Skin epidermis (tissue), 12 donors: ENCODE data around the gene EPB41L3.
A peak's percentile ranks its signal among the peaks of the same experiment; 100 is the strongest.
"Not testable (repeated sequence)": the region's sequence is repeated elsewhere in the genome, so short reads cannot be mapped to it uniquely, and the experiment has no call there.

Source experiments
- H3K27ac ChIP-seq, 21 experiments: fragments of 200-600 bp; sonication (generic) in 11 of 21; one replicate each; pipeline ENCODE4 v1.5.0; 2020; ENCODE audit warnings: mild to moderate bottlenecking in 3 of 21, inconsistent platforms in 2 of 21, moderate library complexity in 2 of 21
- H3K4me3 ChIP-seq, 7 experiments: fragments of 200-600 bp; sonication (generic) in 2 of 7; one replicate each; pipeline ENCODE4 v1.5.0; 2020; ENCODE audit warnings: inconsistent platforms in 2 of 7, mild to moderate bottlenecking in 2 of 7, moderate library complexity in 1 of 7

The EPB41L3 gene

GRCh38 chr18:5506174-5506573 is 37.6 kb downstream of the EPB41L3 start:
- no peak overlapping the region for H3K27ac ChIP-seq

GRCh38 chr18:5503740-5504139 is 40.1 kb downstream of the EPB41L3 start:
- no peak overlapping the region for H3K4me3 ChIP-seq
- no peak overlapping the region for H3K27ac ChIP-seq

More at GRCh38 chr18:5506174-5506573, 37.6 kb downstream of the EPB41L3 start:
- no peak overlapping the region for H3K4me3 ChIP-seq

DNA sequence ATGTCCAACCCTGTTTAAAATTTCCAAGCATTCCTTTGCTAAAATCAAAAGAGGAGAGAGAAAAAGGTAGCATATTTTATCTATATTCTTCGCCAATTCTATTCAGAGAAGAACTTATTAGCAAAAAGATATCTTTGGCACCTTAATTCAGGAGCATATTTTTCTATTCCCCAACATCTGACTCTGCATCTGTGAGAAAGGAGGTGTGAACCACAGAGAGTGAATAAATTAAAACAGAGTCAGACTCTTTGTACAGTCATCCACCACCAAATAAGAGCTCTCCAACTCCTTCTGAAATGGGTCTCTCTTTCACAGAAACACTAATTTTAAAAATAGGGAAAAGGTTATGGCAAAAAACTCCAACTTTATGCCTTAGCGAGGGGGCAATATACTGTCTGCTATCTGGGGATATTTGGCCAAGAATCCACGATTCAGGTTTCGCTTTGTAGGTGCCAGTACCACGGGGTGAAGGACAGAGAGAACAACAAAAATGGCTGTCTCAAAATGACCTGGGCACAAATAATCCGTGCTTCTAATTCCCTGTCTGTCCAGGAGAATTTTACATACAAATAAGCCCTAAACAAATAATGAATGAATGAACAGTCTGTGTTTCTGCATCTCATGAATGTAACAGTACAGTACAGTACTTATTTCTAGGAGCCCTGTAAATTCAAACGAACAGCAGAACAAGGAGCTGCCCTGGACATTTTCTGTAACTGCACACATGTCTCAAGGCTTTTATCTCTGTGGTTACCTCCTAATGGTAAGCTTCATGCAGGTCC is 43.4 kb downstream of the EPB41L3 start:
- H3K4me3 ChIP-seq: no peak overlapping the region

GRCh38 chr18:5498452-5498851 is 45.3 kb downstream of the EPB41L3 start:
- no peak overlapping the region for H3K27ac ChIP-seq
- H3K4me3 ChIP-seq: no peak overlapping the region

More for the DNA sequence above, 43.4 kb downstream of the EPB41L3 start:
- H3K27ac ChIP-seq: no peak overlapping the region

DNA sequence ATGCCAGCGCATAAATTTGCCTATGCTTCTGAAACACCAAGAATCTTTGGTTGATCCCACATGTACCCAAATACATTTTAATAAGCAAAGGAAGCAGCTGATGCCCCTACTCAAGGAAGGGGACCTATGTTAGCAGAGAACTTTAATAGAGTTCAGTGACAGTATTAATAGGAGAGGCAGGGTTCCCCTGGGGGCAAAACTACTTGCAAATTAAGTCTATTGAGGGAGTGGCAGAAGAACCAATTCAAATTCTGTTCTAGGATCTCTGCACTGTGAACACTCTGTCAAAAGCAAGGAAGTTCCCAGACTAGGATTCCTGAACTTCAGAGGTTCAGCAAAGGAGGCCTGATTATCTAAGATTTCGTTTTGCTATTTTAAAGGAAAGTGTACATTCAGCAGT is 47.5 kb downstream of the EPB41L3 start:
- no peak overlapping the region for H3K4me3 ChIP-seq
- H3K27ac ChIP-seq: no peak overlapping the region

GRCh38 chr18:5490753-5491480 is 52.9 kb downstream of the EPB41L3 start:
- H3K4me3 ChIP-seq: no peak overlapping the region
- H3K27ac ChIP-seq: no peak overlapping the region

DNA sequence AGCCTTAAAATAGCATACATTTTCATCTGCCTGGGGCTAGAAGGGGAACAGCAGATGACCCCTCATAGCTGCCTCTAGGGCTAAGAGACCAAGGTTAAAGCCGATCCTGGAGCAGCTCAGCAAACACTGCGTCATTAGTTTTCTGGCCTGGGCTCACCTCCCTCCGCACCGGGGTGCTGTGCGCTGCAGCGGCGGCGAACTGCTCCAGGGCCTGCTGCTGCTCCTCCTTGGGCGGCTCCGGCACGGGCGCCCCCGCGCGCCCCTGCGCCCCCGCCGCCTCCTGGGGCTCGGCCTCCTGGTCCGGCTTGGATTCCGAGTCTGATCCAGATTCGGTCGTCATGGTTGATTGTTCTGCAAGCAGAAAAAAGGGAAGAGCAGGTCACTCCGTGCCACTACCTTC is 55.0 kb downstream of the EPB41L3 start:
- no peak overlapping the region for H3K27ac ChIP-seq
- H3K4me3 ChIP-seq: no peak overlapping the region

DNA sequence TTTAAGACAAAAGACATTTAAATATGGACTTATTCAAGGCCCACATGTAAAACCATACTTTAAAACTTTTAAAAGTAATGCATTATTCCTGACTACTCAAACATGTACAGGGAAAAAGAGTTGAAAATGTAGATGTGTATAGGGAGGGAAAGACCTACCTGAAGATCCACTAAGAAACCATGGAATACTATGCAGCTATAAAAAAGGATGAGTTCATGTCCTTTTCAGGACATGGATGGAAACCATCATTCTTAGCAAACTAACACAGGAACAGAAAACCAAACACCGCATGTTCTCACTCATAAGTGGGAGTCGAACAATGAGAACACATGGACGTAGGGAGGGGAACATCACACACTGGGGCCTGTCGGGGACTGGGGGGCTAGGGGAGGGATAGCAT is 55.8 kb downstream of the EPB41L3 start:
- H3K4me3 ChIP-seq, H3K27ac ChIP-seq: not testable (repeated sequence)

DNA sequence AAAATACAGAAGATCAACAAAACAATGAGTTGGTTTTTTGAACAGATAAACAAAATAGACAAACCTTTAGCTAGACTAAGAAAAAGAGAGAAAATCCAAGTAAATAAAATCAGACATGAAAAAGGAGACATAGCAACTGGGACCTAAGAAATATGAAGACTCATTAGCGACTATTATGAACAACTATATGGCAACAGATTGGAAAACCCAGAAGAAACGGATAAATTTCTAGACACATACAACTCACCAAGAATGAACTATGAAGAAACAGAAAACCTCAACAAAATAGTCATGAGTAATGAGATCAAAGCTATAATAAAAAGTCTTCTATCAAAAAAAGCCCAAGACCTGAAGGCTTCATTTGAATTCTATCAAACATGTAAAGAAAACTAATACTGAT is 59.3 kb downstream of the EPB41L3 start:
- Histone ChIP-seq H3K27ac (no peak overlapping the region), H3K4me3 (no peak overlapping the region)

DNA sequence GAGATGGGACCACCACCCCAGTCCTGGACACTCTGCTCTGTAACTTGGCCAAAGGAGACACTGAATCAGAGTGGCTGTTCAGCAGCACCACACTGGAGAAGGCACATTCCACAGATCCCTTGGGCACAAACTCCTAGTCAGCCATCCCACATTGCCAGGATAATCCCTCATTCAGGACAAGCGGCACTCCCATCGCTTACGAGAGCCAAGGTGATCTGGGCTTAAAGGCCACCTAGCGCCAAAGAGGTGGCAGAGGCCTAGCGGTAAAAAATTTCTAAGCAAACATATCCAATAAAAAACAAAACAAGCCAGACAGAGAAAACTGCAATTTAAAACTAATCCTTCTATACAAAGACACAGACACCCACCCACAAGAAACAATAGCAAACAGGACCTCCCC is 62.2 kb downstream of the EPB41L3 start:
- H3K27ac ChIP-seq: no peak overlapping the region

DNA sequence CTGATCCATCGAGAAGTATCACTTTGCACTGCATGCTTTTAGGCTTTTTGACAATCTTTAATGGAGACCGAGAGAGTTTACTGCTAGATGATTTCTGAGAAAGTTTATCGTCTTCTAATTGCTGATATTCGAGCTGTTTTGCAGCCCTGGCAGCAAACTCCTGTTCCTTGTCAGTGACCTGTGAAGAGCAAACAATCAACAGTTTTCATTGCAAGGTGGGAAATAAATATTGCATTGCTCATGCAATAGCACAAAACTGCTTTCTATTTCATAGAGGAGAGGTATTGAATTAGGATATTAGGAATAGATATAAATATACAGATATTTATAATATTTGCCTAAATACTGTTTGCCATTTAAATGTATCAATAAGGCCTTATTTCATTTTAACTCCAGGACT is 65.5 kb downstream of the EPB41L3 start:
- H3K4me3 ChIP-seq: no peak overlapping the region

More for the DNA sequence above, 62.2 kb downstream of the EPB41L3 start:
- H3K4me3 ChIP-seq: no peak overlapping the region

DNA sequence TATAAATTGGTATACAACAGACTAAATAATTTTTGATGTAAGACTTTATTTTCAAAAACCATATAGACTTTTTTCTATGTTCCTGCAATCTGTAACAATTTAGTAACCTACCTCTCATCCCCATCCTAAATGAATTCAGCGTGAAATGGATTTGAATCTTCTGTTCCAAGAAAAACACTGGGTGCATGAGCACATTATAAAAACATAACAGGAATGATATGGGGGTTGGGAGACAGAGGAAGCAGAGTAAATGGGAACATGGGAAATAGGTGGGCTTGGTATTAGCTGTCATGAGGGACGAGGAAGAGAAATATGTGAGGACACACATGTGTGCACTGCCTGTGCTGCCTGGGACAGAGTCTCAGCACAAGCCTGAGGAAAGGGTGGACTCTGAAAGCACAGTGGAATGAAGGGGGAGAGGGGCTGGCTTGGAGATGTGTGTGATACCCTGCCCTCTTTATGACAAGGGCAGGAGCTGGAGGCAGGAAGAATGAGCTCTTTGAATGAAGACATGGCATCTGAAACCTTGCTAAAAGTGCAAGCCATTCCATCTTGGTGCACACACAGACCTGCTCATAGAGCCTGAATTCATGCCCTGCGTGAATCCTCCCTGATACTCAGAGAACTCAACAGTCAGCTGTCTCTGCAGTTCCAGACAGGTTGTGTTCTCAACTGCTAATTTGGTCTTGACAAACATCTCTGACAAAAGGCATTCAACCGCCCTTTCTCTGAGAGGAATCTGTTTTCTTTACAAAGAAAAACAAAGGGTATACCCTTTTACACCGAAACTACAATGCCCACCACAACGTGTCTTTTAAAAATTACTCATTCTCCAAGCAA is 66.6 kb downstream of the EPB41L3 start:
- Histone ChIP-seq H3K27ac (no peak overlapping the region), H3K4me3 (no peak overlapping the region)

More for the DNA sequence above, 65.5 kb downstream of the EPB41L3 start:
- no peak overlapping the region for H3K27ac ChIP-seq

DNA sequence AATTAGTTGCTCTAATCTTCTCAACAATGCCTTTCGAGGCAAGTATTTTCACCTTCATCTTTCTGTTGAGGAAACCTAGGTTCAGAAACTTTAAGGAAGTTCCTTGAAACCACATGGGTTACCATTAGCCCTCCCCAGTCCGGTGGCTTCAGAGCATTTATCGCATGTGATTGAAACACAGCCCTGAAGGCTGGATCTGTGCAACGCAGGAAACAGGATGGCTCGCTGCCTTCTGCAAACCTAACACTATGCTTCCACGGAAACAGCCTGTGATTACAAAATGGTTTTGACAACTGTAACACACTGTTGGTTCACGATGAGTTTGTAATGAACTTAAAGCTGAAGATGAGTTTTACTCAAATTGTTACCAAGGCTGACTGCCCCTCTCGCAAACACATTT is 68.5 kb downstream of the EPB41L3 start:
- H3K27ac ChIP-seq: no peak overlapping the region
- H3K4me3 ChIP-seq: no peak overlapping the region

- H3K27ac ChIP-seq: no peak overlapping the region
- H3K4me3 ChIP-seq: no peak overlapping the region
Measured at GRCh38 chr18:5469340-5469739, 74.5 kb downstream of the EPB41L3 start.

GRCh38 chr18:5468394-5468793 is 75.4 kb downstream of the EPB41L3 start:
- Histone ChIP-seq H3K27ac (no peak overlapping the region), H3K4me3 (no peak overlapping the region)

GRCh38 chr18:5467671-5468070 is 76.1 kb downstream of the EPB41L3 start:
- no peak overlapping the region for H3K4me3 ChIP-seq
- H3K27ac ChIP-seq: no peak overlapping the region

GRCh38 chr18:5466256-5466655 is 77.5 kb downstream of the EPB41L3 start:
- no peak overlapping the region for H3K4me3 ChIP-seq

DNA sequence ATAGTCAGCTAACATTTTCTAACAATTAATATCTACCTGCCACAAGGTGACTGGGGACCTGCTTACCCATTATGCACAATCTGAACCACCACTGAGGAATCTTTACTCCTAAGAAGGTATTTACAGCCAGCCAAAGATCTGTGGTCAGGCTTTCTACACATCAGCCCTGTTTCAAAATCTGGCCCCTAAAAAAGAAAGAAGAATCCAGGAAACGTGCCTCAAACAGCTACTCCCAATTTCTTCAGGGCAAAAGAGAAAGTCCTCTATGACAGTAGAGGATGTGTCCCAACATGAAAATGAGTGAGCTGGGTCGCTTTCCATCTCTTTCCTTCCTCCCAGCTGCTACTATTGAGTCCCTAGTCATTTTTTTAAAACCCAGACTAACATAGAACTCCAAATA is 79.5 kb downstream of the EPB41L3 start:
- H3K27ac ChIP-seq: peak overlapping the region in 1 of 21 experiments; percentile 29
- H3K4me3 ChIP-seq: no peak overlapping the region

More at GRCh38 chr18:5466256-5466655, 77.5 kb downstream of the EPB41L3 start:
- H3K27ac ChIP-seq: peak overlapping the region in 1 of 21 experiments; percentile 33

- H3K4me3 ChIP-seq: no peak overlapping the region
- H3K27ac ChIP-seq: peak overlapping the region in 1 of 21 experiments; percentile 26
Measured at GRCh38 chr18:5463831-5464230, 80.0 kb downstream of the EPB41L3 start.

DNA sequence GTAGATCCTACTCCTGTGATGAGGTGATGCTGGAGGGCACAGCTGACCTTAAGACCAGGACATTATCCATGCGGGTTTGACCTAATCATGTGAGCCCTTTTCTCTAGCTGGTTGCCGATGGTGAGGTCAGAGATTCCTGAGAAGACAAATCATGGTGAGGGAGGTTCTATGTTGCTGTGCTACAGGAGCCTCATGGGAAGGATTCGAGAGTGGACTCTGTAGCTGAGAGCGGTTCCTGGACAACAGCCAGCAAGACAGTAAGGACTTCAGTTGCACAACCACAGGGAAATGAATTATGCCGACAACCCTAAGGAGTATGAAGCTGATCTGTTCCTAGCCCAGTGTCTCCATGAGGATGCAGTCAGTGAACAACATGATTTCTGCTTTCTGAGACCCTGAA is 80.4 kb downstream of the EPB41L3 start:
- H3K4me3 ChIP-seq: no peak overlapping the region
- H3K27ac ChIP-seq: peak overlapping the region in 1 of 21 experiments; percentile 15
